ENCODE data around the gene DNAJC8. TPM values are rescaled to one million over a fixed set of nuclear protein-coding genes. Genes with fewer than 3 reads are reported as not detected.

DNAJC8 gene
- total RNA-seq, 2 donors from 2014 or later = 45.8 to 55.3 TPM

GRCh38 chr1:28266920-28267322 lies 34.1 kb upstream of the DNAJC8 start:
- Histone ChIP-seq H3K36me3 (no peaks in the 10 kb centered on the region), H3K4me3 (no peak overlapping the region), H3K27ac (no peak overlapping the region), H3K27me3 (no peaks in the 10 kb centered on the region), H3K9me3 (no peaks in the 10 kb centered on the region), H3K4me1 (peaks cover 0 to 21% of the 10 kb centered on the region in 2 donors)
- no peak for TF ChIP-seq CTCF (IDR thresholded peaks at IDR 0.05)
- DNase-seq (ENCODE audit: low spot score) = no peak

- no peak for TF ChIP-seq CTCF (IDR thresholded peaks at IDR 0.05)
- no peaks in the 10 kb centered on the region for H3K27me3 ChIP-seq
- H3K27ac ChIP-seq = no peak overlapping the region
- H3K4me1 ChIP-seq = peaks cover 0 to 30% of the 10 kb centered on the region in 2 donors
- H3K4me3 ChIP-seq = no peak overlapping the region
- H3K36me3 ChIP-seq = no peaks in the 10 kb centered on the region
- DNase-seq (ENCODE audit: low spot score) = no peak
- no peaks in the 10 kb centered on the region for H3K9me3 ChIP-seq
Observed at GRCh38 chr1:28265577-28265976, 32.7 kb upstream of the DNAJC8 start.

GRCh38 chr1:28264897-28265296 lies 32.1 kb upstream of the DNAJC8 start:
- H3K4me1 ChIP-seq = peaks cover 0 to 30% of the 10 kb centered on the region in 2 donors
- H3K4me3 ChIP-seq = no peak overlapping the region
- H3K27ac ChIP-seq = no peak overlapping the region
- no peak for DNase-seq (ENCODE audit: low spot score)
- no peaks in the 10 kb centered on the region for H3K9me3 ChIP-seq
- TF ChIP-seq CTCF (IDR thresholded peaks at IDR 0.05) = no peak
- H3K27me3 ChIP-seq = no peaks in the 10 kb centered on the region
- H3K36me3 ChIP-seq = no peaks in the 10 kb centered on the region

DNA sequence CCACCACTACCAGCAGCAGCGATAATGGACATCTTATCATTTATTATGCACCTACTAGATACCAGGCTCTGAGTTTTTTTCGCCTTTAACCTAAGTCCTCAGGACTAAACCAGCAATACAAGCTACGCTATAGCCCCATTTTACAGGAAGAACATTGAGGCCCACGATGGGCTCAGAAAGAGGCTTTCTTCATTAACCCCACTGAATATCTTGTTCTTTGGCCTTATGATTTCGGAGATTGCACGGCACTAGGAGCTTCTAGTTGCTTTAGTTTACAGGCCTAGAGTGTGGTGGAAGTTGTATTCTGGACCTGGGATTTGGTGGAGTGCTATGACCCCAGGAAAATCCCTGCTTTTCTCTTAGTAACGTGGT lies 28.0 kb upstream of the DNAJC8 start:
- H3K27ac ChIP-seq = peak overlapping the region in 1 of 2 donors; percentile 90
- peak overlapping the region; percentile 89 to 93 for H3K4me3 ChIP-seq
- TF ChIP-seq CTCF (IDR thresholded peaks at IDR 0.05) = no peak
- H3K4me1 ChIP-seq = peaks cover 0 to 28% of the 10 kb centered on the region in 2 donors
- no peaks in the 10 kb centered on the region for H3K9me3 ChIP-seq
- no peaks in the 10 kb centered on the region for H3K36me3 ChIP-seq
- DNase-seq (ENCODE audit: low spot score) = no peak
- no peaks in the 10 kb centered on the region for H3K27me3 ChIP-seq

GRCh38 chr1:28259934-28260802 lies 27.3 kb upstream of the DNAJC8 start:
- TF ChIP-seq CTCF (IDR thresholded peaks at IDR 0.05) = no peak
- Histone ChIP-seq H3K9me3 (no peaks in the 10 kb centered on the region), H3K27me3 (no peaks in the 10 kb centered on the region), H3K4me3 (peak overlapping the region; percentile 89 to 93), H3K4me1 (peaks cover 0 to 28% of the 10 kb centered on the region in 2 donors), H3K27ac (peak overlapping the region; percentile 90 to 93), H3K36me3 (no peaks in the 10 kb centered on the region)
- DNase-seq (ENCODE audit: low spot score) = peak; percentile 84
